HG03469 (cell line): ENCODE results near the gene MAP3K4.
"Not testable (repeated sequence)": the region's sequence is repeated elsewhere in the genome, so short reads cannot be mapped to it uniquely, and the experiment has no call there.

Source experiments
- ATAC-seq: cut with Tn5 transposase; IDR thresholded peaks from one replicate; pipeline ENCODE4 v1.9.1; 2021; ENCODE audit warnings: mild to moderate bottlenecking, moderate library complexity, moderate number of reproducible peaks; ENCODE audit not compliant: unreplicated experiment

The MAP3K4 gene

GRCh38 chr6:161111261-161111660, 119.7 kb downstream of the MAP3K4 start:
- ATAC-seq, result no peak

- ATAC-seq, result no peak
These were observed 123.9 kb downstream of the MAP3K4 start for GRCh38 chr6:161115468-161115867.

GRCh38 chr6:161116554-161116953, 125.0 kb downstream of the MAP3K4 start:
- ATAC-seq, result no peak

GRCh38 chr6:161117308-161117707, 125.7 kb downstream of the MAP3K4 start:
- ATAC-seq, result no peak

- no peak for ATAC-seq
These were observed 126.4 kb downstream of the MAP3K4 start for GRCh38 chr6:161117942-161118341.

- not testable (repeated sequence) for ATAC-seq
These were observed 131.8 kb downstream of the MAP3K4 start for GRCh38 chr6:161123319-161123718.

- no peak for ATAC-seq
These were observed 134.0 kb downstream of the MAP3K4 start for GRCh38 chr6:161125591-161125990.

GRCh38 chr6:161127071-161127740, 135.6 kb downstream of the MAP3K4 start:
- ATAC-seq, result no peak

- ATAC-seq, result no peak
These were observed 136.7 kb downstream of the MAP3K4 start for GRCh38 chr6:161128230-161128629.

- no peak for ATAC-seq
These were observed 137.2 kb downstream of the MAP3K4 start for GRCh38 chr6:161128680-161129196.

GRCh38 chr6:161130541-161130940, 139.0 kb downstream of the MAP3K4 start:
- no peak for ATAC-seq

GRCh38 chr6:161130967-161131766, 139.6 kb downstream of the MAP3K4 start:
- no peak for ATAC-seq

- ATAC-seq, result no peak
These were observed 140.8 kb downstream of the MAP3K4 start for GRCh38 chr6:161132384-161132783.

GRCh38 chr6:161133963-161134362, 142.4 kb downstream of the MAP3K4 start:
- no peak for ATAC-seq

- ATAC-seq, result no peak
These were observed 143.2 kb downstream of the MAP3K4 start for GRCh38 chr6:161134550-161135298.

- no peak for ATAC-seq
These were observed 144.4 kb downstream of the MAP3K4 start for GRCh38 chr6:161135695-161136591.

GRCh38 chr6:161136655-161137054, 145.1 kb downstream of the MAP3K4 start:
- ATAC-seq, result no peak

GRCh38 chr6:161137320-161137719, 145.8 kb downstream of the MAP3K4 start:
- no peak for ATAC-seq

GRCh38 chr6:161137839-161138542, 146.4 kb downstream of the MAP3K4 start:
- no peak for ATAC-seq
